NOMO-1 treated with dmso at 0.1 percent for 144 hours (cell line): ENCODE data around the gene IFT81.

Source experiments
- DNase-seq: peaks from one replicate; lab custom pipeline; 2025; ENCODE audit not compliant: unreplicated experiment; lab: John Stamatoyannopoulos, UW

IFT81 gene

DNA sequence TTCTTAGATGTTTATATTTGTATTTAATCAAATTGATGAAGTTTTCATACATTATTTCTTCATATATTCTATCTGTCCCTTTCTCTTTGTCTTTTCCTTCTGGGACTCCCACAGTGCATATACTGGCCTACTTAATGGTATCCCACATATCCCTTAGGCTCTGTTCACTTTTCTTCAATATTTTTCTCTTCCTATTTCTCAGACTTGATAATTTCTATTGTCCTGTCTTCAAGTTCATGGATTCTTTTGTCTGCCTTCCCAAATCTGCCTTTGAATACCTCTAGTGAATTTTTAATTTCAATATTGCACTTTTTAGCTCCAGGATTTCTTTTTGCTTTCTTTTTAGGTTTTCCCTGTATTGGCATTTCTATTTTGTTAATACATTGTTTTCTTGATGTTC is 33.4 kb downstream of the IFT81 start:
- DNase-seq: no peak

- DNase-seq: no peak
Observed at GRCh38 chr12:110159671-110160245, 35.6 kb downstream of the IFT81 start.

- DNase-seq: no peak
Observed at GRCh38 chr12:110165540-110166159, 41.5 kb downstream of the IFT81 start.

GRCh38 chr12:110168732-110169455 is 44.7 kb downstream of the IFT81 start:
- no peak for DNase-seq

- DNase-seq: no peak
Observed at GRCh38 chr12:110170535-110171185, 46.5 kb downstream of the IFT81 start.

DNA sequence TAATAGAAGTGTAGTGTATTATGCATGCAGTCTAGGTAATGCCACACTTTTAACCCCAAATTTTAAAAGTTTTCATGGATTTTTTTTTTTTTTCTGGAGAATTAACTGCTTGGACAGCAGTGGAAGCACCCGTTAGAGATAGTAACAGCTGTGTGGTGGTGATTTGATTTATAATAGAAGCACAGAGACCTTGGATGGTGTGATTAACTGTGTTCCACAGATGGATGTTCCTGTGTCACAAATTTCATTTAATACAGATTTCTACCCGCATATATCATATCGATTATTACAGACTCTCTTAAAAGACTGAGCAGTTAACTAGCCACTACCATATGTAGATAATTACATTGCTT is 47.0 kb downstream of the IFT81 start:
- DNase-seq: no peak

- no peak for DNase-seq
Observed at GRCh38 chr12:110171636-110172035, 47.5 kb downstream of the IFT81 start.

DNA sequence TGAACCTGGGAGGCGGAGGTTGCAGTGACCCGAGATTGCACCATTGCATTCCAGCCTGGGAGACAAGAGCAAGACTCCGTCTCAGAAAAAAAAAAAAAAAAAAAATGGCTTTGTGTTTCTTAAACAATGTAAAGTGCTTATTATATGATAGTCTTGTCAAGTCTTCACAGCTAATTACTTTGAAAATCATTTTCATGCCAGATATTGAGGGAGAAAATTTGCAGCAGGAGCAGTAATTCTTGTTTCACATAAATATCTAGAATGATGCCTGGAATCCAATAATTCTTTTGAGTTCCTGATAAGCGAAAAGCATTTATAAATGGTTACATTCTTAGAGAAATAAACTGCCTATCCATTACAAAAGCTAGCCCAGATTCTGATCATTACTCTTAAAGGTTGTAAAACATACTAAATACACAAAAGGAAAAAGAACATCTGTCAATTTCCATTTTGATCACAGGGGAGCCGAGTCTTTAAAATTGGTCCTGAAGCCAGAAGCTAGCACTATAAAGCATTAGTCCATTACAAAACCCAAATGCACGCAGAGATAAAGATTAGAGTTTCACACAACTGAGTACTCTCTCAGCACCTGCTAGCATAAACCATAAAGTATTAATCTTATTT is 50.3 kb downstream of the IFT81 start:
- DNase-seq: no peak

DNA sequence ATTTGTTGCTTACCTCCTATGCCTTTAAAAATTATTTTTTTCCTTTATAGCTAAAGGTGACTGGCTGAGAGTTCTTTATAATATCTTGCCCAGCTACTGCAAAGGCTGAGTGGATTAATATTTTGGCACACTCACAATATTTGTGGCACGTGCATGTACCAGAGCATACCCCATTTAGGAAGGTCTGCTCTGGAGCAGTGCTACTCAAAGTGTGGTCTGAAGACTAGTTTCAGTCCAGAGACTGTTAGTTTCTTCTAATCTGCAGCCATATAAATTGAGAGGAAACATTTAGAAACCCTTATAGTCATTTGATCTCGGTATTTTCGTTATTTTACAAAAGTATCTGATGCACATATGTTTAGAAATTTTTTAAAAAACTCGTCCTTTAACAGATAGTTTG is 51.0 kb downstream of the IFT81 start:
- DNase-seq: no peak

DNA sequence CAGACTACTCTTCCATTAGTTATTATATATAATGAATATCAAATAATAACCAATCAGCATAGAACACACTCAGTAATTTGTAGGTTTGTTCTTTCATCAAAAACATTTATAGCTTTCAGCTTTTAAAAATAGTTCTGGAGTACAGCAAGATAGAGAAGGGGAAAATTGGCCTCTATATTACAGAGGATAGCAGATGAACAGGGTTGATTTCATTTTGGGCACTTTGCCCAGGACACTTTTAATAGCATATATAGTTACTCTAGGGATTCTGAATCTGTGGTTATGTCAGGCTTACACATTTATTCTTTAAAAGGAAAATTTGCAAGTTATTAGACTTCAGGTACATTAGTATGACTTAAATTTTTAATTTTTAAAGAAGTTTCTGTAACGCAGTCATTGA is 52.6 kb downstream of the IFT81 start:
- no peak for DNase-seq

DNA sequence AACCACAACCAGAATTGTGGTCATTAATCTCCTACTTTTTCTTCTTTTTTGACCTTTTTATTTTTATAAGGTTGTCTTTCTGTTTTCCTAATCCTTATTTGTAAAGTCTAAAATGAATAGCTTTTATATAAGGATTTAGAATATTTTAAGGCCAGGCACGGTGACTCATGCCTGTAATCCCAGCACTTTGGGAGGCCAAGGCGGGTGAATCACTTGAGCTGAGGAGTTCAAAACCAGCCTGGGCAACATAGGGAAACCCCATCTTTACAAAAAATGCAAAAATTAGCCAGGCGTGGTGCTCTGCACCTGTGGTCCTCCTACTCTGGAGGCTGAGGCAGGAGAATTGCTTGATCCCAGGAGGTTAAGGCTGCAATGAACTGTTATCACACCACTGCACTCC is 55.1 kb downstream of the IFT81 start:
- DNase-seq: no peak

DNA sequence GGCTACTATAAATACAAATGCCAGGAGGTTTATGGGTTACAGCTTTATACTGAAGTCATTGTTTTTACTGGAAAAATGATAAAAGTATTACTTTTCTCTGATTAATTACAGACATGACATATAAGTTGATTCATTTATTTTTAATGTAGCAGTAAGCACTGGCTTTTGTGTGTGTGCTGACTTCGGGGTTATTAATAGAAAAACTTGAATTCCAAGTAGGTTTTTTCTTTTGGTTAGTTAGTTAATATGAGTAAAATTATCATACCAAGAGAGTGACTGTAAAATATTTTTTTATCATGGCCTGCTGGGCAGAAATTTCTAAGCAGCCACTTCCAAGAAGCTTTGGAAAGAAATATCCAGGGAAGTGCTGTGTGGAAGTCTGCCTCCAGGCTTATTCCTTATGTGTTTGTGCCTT is 56.4 kb downstream of the IFT81 start:
- DNase-seq: no peak

DNA sequence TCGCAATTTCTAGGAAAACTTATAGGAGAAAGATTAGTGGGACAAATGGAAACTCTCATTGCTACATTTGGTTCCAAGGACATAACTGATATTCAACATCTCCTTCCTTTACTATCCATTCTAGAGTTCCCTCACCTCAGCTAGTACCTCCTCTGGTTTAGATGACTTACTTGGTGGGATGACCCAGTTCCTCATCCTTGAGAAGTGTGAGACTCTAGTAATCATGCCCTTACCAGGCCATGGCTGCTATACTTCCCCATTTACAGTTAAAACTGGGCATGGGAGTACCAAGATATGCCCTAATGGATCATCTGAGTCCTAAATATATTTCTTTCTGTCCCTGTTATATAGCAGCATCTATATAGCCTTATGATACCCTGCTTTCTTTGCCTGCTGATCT is 58.1 kb downstream of the IFT81 start:
- DNase-seq: no peak

DNA sequence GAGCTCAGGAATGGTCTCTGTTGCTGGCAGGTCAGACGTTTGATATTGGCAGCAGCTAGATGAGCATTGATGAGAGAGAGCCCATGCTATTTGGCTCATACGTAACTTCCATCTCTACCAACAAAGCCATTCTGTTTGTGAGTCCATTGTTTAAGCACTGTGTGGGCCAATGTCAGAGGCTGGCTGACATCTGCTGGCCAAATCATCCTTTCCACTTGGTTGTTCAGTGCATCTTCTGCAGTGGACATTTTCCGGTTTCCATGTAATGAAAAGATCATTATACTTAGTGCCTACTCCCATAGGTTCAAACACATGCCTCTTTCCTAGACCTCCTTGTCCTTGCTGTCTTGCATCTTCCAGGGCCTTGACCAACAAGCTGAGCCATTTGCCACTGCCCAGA is 59.2 kb downstream of the IFT81 start:
- DNase-seq: no peak

GRCh38 chr12:110185626-110186025 is 61.5 kb downstream of the IFT81 start:
- DNase-seq: no peak

DNA sequence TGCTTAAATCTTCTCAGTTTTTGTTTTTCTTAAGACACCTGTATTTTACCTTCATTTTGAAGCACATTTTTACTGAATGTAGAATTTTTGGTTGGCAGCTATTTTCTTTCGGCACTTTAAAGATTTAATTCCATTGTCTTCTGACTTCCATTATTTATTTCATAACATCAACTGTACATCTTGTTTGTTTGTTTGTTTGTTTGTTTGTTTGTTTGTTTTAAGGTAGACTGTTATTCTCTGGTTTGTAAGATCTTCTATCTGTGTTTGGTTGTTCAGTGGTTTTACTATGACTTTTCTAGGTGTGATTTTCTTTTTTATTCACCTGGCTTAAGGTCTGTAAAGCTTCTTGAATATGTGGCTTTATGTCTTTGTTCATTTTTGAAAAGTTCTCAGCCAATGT is 61.9 kb downstream of the IFT81 start:
- no peak for DNase-seq

GRCh38 chr12:110193196-110193595 is 69.0 kb downstream of the IFT81 start:
- DNase-seq: no peak

DNA sequence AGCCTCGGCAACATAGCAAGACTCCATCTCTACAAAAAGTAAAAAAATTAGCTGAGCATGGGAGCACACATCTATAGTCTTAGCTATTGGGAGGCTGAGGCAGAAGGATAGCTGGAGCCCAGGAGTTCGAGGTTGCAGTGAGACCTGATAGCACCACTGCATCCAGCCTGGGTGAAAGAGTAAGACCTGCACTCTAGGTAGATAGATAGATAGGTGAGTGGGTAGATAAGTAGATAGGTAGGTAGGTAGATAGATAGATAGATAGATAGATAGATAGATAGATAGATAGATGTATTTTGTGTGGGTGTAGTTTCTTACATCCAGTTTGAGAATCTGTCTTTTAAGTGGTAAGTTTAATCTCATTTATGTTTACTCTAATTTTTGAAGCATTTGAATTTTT is 72.8 kb downstream of the IFT81 start:
- DNase-seq: no peak

DNA sequence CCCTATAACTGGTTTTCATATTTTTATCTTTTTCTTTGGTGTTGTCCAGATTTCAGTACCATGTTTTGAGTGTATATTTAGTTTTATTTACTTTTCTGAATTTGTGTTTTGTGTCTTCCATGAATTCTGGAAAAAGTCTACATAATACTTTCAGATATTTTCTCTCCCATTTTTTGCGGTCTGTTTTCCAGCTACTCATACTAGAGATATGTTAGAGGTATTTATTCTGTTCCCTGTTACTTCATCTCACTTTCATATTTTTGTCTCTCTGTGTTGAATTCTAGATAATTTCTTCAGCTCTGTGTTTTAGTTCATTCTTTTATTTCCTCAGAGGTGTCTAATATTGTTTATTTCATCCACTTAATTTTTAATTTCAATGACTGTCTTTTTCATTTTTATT is 74.2 kb downstream of the IFT81 start:
- DNase-seq: no peak

- DNase-seq: no peak
Observed at GRCh38 chr12:110199339-110200123, 75.4 kb downstream of the IFT81 start.

GRCh38 chr12:110200124-110200417 is 75.9 kb downstream of the IFT81 start:
- DNase-seq: no peak
